HG03108 (cell line): Measurements from ENCODE around the gene SLC9A6.

Experiments used
- ATAC-seq: cut with Tn5 transposase; IDR thresholded peaks from one replicate; pipeline ENCODE4 v1.9.1; 2021; ENCODE audit warnings: moderate library complexity; ENCODE audit not compliant: unreplicated experiment

Gene SLC9A6

DNA sequence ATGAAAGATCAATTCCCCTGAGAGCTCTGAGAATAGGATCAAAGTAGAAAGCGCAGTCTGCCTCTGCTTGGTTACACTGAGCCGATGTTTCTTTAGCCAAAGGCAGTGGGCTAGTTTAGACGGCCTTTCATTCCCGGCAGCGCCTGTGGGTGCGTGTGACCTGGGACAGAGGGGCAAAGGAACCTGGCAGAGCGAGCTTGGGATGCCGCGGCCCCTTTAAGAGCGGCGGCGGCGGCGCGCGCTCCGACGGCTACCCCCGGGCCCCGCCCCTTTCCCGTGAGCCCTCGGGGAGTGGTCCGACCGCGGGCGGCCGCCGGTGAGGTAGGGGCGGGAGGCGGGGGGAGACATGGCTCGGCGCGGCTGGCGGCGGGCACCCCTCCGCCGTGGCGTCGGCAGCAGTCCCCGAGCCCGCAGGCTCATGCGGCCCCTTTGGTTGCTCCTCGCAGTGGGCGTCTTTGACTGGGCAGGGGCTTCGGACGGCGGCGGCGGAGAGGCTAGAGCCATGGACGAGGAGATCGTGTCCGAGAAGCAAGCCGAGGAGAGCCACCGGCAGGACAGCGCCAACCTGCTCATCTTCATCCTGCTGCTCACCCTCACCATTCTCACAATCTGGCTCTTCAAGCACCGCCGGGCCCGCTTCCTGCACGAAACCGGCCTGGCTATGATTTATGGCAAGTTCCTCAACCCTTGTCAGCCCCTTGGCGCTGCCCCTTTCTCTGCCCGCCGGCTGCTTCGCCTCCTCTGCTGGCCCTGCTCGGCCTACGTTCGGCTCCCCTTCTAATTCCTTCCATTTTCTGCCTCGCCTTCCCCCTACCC is at the start of gene SLC9A6:
Gene SLC9A6 (plus strand): TSS at position 279 of the 816 bp plus-strand sequence. CDS start 224 bp downstream, at position 503.
- peak; percentile 94 for ATAC-seq

GRCh38 chrX:135944486-135944885 is 40.7 kb upstream of the SLC9A6 start:
- no peak for ATAC-seq

- no peak for ATAC-seq
These were observed 33.9 kb upstream of the SLC9A6 start for GRCh38 chrX:135951291-135951690.

- ATAC-seq = peak; percentile 37
These were observed 12.1 kb upstream of the SLC9A6 start for GRCh38 chrX:135973025-135973547.

- peak; percentile 67 for ATAC-seq
These were observed 11.5 kb upstream of the SLC9A6 start, which contains the start of gene MMGT1 for GRCh38 chrX:135973548-135974278. MMGT1 (minus strand) TSS chrX:135973988; CDS start chrX:135973675, 313 bp downstream.

DNA sequence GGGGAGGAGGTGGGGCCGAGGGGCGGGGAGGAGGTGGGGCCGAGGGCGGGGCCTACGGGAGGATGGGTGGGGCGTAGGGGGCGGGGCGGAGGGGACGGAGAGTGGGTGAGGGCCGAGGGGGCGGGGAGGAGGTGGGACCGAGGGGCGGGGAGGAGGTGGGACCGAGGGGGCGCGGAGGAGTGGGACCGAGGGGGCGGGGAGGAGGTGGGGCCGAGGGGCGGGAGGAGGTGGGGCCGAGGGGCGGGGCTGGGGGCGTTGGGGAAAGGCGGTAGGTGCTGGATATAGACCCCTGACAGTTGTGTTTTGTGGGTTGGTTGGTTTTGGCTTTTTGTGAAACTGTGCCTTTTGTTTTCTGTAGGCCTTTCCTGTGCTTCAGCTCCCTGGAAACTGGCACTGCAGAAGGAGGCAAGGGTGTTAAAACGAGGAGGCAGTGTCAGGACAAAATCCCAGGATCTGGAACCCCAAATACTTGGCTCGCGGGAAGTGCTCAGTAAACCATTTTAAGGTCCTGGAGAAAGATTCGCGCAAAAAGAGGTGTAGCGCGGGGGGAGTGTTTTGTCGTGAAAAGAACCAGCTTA is 10.9 kb upstream of the SLC9A6 start:
- no peak for ATAC-seq

DNA sequence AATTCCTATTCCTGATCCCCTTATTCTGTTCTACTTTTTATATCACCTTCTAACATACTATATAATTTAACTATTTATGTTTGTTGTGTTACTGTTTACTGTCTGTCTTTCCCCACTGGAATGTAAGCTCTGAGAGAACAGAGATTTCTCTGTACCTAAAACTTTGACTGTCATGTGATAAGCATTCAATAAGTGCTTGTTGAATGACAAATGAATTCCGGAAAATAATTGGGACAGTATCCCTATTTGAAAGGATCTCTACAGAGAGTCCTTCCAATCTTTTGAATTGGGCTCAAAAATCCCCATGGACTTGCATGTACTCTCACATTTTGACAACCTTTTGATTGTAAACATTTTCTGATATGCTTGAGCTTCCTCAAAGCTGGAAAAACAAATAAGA is 9.8 kb upstream of the SLC9A6 start:
- no peak for ATAC-seq

- ATAC-seq = no peak
These were observed 7.6 kb upstream of the SLC9A6 start for GRCh38 chrX:135977611-135978010.

DNA sequence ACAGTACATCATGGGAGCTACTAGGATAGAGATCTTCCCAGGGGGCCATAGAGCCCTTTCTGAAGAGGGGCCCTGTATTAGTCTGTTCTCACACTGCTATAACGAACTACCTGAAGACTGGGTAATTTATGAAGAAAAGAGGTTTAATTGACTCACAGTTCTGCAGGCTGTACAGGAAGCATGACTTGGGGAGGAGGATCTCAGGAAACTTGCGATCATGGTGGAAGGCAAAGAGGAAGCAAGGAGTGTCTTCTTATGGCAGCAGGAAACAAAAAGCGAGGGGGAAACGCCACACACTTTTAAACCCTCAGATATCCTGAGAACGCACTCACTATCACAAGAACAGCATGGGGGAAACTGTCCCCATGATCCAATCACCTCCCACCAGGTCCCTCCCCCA is 4.2 kb upstream of the SLC9A6 start:
- ATAC-seq = no peak

GRCh38 chrX:135981668-135982067 is 3.6 kb upstream of the SLC9A6 start:
- no peak for ATAC-seq

DNA sequence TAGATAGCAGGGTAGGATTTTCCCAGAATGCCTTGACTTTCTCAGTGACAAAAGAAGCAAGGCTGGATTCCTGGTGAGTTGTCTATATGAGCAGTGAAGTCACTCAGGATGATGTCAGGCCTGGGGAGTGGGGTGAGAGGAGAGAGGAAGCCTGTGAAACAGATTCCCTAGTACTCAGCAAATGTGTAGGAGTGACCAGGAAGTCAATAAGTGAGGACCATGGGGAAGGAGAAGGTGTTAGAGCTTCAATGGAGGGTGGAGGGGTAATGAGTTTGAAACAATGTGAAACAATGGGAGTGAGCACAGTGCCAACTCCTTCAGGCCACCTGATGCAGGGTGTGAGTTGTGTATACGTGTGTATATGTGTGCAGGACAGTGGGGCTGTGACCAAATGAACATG is 2.4 kb upstream of the SLC9A6 start:
- ATAC-seq = no peak

- ATAC-seq = no peak
These were observed 979 bp upstream of the SLC9A6 start for GRCh38 chrX:135984256-135984655.

DNA sequence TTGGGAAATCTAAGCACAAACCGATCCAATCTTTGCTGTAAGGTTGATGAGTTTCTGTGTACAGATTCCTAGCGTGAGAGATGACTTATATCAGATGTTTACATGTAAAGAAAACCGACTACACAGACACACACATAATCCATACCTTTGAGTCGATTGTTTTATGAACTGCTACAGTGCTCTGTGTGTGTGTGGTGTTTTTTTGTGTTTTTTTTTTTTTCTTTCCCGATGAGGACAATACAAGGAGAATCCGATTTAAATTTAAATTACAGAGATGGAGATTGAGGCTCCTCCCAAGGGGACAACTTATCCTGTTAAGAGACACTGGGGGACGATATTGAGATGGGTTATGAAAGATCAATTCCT is 461 bp upstream of the SLC9A6 start:
- ATAC-seq = peak; percentile 8

DNA sequence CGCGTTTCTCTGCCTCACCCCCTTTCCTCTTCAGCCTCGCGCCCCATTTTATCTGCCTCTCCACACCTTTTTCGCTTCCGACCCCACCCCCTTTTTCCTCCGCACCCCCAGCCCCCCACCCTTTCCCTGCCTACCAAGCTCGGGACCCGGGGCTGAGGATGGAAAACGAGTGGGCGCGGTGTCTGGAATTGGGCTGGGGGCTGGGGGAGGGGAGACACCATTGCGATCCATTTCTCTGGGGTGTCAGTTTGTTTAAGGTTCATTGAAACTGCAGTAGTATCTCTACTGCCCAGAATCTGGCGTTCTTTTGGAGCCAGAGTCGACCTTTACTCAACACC is 707 bp downstream of the SLC9A6 start:
- ATAC-seq = no peak

DNA sequence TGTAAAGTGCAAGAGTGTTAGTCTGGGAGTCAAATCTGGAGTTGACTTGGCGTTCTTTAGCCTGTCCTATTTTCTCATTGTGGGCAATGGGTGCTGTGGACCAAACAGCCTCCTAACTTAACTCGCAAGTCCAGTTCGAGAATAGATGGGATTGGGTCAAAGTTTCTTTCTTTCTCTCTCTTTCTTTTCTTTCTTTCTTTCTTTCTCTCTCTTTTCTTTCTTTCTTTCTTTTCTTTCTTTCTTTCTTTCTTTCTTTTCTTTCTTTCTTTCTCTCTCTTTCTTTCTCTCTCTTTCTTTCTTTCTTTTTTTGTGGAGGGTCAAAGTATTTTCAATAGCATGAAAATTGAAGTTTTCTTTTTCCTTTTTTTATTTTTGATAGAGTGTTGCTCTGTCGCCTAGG is 3.0 kb downstream of the SLC9A6 start:
- no peak for ATAC-seq

GRCh38 chrX:136015016-136015415 is 29.8 kb downstream of the SLC9A6 start:
- no peak for ATAC-seq

DNA sequence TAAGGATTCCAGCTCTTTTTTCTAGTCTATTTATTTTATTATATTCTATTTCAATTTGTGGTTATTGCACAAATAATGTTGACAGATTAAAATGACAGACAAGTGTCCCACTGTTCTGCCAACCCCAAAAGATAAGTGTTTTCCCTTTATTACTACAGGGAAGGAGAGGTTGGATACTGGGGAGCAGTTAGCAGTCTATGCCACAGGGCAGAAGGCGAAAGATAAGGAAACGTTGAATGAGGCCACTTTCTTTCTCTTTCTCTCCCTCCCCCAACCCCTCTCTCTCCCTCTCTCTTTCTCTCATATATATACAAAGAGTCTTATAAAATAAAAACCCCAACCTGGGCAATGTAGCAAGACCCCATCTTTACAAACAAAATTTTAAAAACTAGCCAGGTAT is 31.6 kb downstream of the SLC9A6 start:
- no peak for ATAC-seq

- no peak for ATAC-seq
These were observed 34.0 kb downstream of the SLC9A6 start for GRCh38 chrX:136019226-136019625.

GRCh38 chrX:136021160-136021559 is 35.9 kb downstream of the SLC9A6 start:
- no peak for ATAC-seq

DNA sequence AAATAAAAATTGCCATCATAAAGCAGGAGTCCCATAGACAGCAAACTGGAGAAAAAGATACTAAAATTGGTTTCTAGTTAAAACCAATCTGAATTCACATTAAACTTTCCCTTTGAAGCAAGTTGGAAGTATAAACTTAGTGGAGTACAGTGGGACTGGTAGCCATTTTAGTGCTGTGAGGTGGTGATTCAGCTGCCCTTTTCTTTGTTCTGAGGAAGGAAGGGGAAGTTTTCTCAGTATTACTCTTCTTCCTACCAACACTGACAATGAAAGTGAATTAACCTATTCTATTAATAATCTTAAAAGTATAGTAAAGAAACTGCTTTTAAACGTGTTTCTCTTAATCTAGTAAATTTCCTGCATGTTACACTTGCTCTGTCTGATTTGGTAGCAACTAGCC is 36.7 kb downstream of the SLC9A6 start:
- no peak for ATAC-seq

DNA sequence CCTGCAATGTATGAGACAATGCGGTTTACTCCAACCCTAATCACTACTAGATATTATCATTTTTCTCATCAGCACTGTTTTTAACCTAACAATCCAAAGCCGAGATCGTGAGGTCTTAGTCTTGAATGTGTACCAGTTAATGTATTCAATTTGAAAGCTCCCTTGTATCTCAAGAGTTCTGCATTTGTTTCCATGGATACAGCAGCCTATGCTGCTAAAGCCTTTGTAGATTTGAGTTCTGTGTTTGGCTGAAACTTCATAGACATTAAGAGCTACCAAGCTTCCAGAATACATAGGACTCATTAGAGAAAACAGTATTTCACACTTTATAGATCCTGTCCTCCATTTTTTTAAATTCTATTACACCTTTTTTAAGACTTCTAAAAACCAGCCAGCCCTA is 39.9 kb downstream of the SLC9A6 start:
- no peak for ATAC-seq
